Neural cell (in vitro differentiated cells): ENCODE data around the gene SNAP29. TPM values are rescaled to one million over a fixed set of nuclear protein-coding genes. Genes with fewer than 3 reads are reported as not detected.
"Not testable (repeated sequence)": the region's sequence is repeated elsewhere in the genome, so short reads cannot be mapped to it uniquely, and the experiment has no call there.

Experiments
- H2AFZ ChIP-seq: fragments of 200-600, 300-800 bp; sonication (generic), shearing (Covaris generic); 2 replicates; pipeline ENCODE4 v1.6.0; 2014; ENCODE audit warnings: low read depth, mild to moderate bottlenecking, antibody characterized with exemption, low read length, moderate library complexity
- H3F3A ChIP-seq: fragments of 200-600 bp; shearing (Covaris generic); 2 replicates; pipeline ENCODE4 v1.6.1; 2016; ENCODE audit warnings: mild to moderate bottlenecking, moderate library complexity, mixed read lengths, antibody characterized with exemption, low read length; ENCODE audit not compliant: insufficient read depth, poor library complexity, severe bottlenecking
- H3K27ac ChIP-seq: fragments of 200-600, 300-800 bp; sonication (generic), shearing (Covaris generic); 2 replicates; pipeline ENCODE4 v1.5.1; 2014; ENCODE audit warnings: mild to moderate bottlenecking, low read length, moderate library complexity
- H3K27me3 ChIP-seq: fragments of 300-800, 200-600 bp; sonication (generic), shearing (Covaris generic); 2 replicates; pipeline ENCODE4 v1.6.0; 2014; ENCODE audit warnings: mild to moderate bottlenecking, low read depth, low read length, moderate library complexity; ENCODE audit not compliant: insufficient read depth
- H3K36me3 ChIP-seq: fragments of 300-800, 200-600 bp; sonication (generic), shearing (Covaris generic); 2 replicates; pipeline ENCODE4 v1.5.1; 2014; ENCODE audit warnings: mild to moderate bottlenecking, antibody characterized with exemption, low read length, moderate library complexity; ENCODE audit not compliant: insufficient read depth
- H3K4me2 ChIP-seq: fragments of 300-800, 200-600 bp; sonication (generic), shearing (Covaris generic); 2 replicates; pipeline ENCODE4 v1.6.0; 2014; ENCODE audit warnings: mild to moderate bottlenecking, low read length
- H3K4me3 ChIP-seq: fragments of 300-800, 200-600 bp; sonication (generic), shearing (Covaris generic); 2 replicates; pipeline ENCODE4 v1.5.1; 2014; ENCODE audit warnings: mild to moderate bottlenecking, low read length, moderate library complexity
- H3K79me2 ChIP-seq: fragments of 200-600 bp; shearing (Covaris generic); replicated peaks from 2 replicates; pipeline ENCODE4 v1.6.0; 2014; ENCODE audit warnings: mild to moderate bottlenecking, low read length, moderate library complexity; ENCODE audit not compliant: insufficient read depth
- H3K9ac ChIP-seq: fragments of 300-800, 200-600 bp; sonication (generic), shearing (Covaris generic); 2 replicates; pipeline ENCODE4 v1.6.1; 2016; ENCODE audit warnings: mild to moderate bottlenecking, low read length, mixed read lengths
- H3K9me2 ChIP-seq: fragments of 200-600 bp; shearing (Covaris generic); 2 replicates; pipeline ENCODE4 v1.6.1; 2016; ENCODE audit warnings: mild to moderate bottlenecking, low read length, mixed read lengths; ENCODE audit not compliant: insufficient read depth
- H3K9me3 ChIP-seq: fragments of 200-600, 300-800 bp; sonication (generic), shearing (Covaris generic); 2 replicates; pipeline ENCODE4 v1.6.1; 2016; ENCODE audit warnings: mild to moderate bottlenecking, mixed run types, low read length, moderate library complexity, mixed read lengths
- H4K20me1 ChIP-seq: fragments of 200-600 bp; shearing (Covaris generic); 2 replicates; pipeline ENCODE4 v1.6.1; 2016; ENCODE audit warnings: mild to moderate bottlenecking, mixed run types; ENCODE audit not compliant: insufficient read depth
- CTCF ChIP-seq: fragments of 450-650 bp; IDR thresholded peaks from 2 replicates; pipeline ENCODE4 v1.5.1; 2014; ENCODE audit warnings: antibody characterized with exemption, mild to moderate bottlenecking, moderate library complexity; ENCODE audit not compliant: poor library complexity, severe bottlenecking
- EP300 ChIP-seq: fragments of 450-650 bp; conservative IDR thresholded peaks from 2 replicates; pipeline ENCODE4 v1.6.1; 2014; ENCODE audit warnings: antibody characterized with exemption, mild to moderate bottlenecking, moderate library complexity; ENCODE audit not compliant: poor library complexity, severe bottlenecking
- EZH2 ChIP-seq: fragments of 200-600, 300-800 bp; shearing (Covaris generic), sonication (generic); IDR thresholded peaks from 2 replicates; pipeline ENCODE4 v1.6.1; 2014; ENCODE audit warnings: antibody characterized with exemption, low read length, borderline replicate concordance, mild to moderate bottlenecking; ENCODE audit not compliant: insufficient read depth, poor library complexity, severe bottlenecking
- MXI1 ChIP-seq: fragments of 450-650 bp; conservative IDR thresholded peaks from 2 replicates; pipeline ENCODE4 v1.6.1; 2014; ENCODE audit warnings: antibody characterized with exemption, mild to moderate bottlenecking; ENCODE audit not compliant: poor library complexity, severe bottlenecking
- POLR2AphosphoS5 ChIP-seq: IDR thresholded peaks from 2 replicates; pipeline ENCODE4 v1.6.1; 2012
- RAD21 ChIP-seq: fragments of 450-650 bp; conservative IDR thresholded peaks from 2 replicates; pipeline ENCODE4 v1.6.1; 2014; ENCODE audit warnings: antibody characterized with exemption, mild to moderate bottlenecking, moderate library complexity
- REST ChIP-seq: IDR thresholded peaks from 2 replicates; pipeline ENCODE4 v1.6.1; 2012; ENCODE audit warnings: borderline replicate concordance
- SMC3 ChIP-seq: fragments of 450-650 bp; conservative IDR thresholded peaks from 2 replicates; pipeline ENCODE4 v1.6.1; 2014; ENCODE audit warnings: antibody characterized with exemption, mild to moderate bottlenecking, moderate library complexity; ENCODE audit not compliant: poor library complexity
- TAF1 ChIP-seq: IDR thresholded peaks from 2 replicates; pipeline ENCODE4 v1.6.1; 2012; ENCODE audit warnings: low read depth
- polyA plus RNA-seq: library from polyadenylated mRNA; depleted of rRNA; stranded (reverse); fragments of >200 nt; gene quantifications from 2 replicates; pipeline ENCODE4 v1.2.3, GENCODE V29; 2014

SNAP29 gene
- polyA plus RNA-seq, 1 donor from 2014 or later = 7.0 TPM

- no peak overlapping the region for H3K4me3 ChIP-seq
- no peak for TF ChIP-seq MXI1
- TF ChIP-seq POLR2AphosphoS5 = no peak
- no peak for TF ChIP-seq EP300
- no peak for TF ChIP-seq EZH2
- no peak for TF ChIP-seq TAF1
- no peak for TF ChIP-seq SMC3
- TF ChIP-seq CTCF = no peak
- TF ChIP-seq RAD21 = no peak
- no peak for TF ChIP-seq REST
- no peaks in the 10 kb centered on the region for H3K79me2 ChIP-seq
- no peak overlapping the region for H3K4me2 ChIP-seq
- H3K9me3 ChIP-seq = no peaks in the 10 kb centered on the region
- H3F3A ChIP-seq = no peaks in the 10 kb centered on the region
- H3K27ac ChIP-seq = no peak overlapping the region
- no peak overlapping the region for H2AFZ ChIP-seq
- H3K27me3 ChIP-seq = no peaks in the 10 kb centered on the region
- no peaks in the 10 kb centered on the region for H4K20me1 ChIP-seq
- H3K36me3 ChIP-seq = no peaks in the 10 kb centered on the region
- H3K9ac ChIP-seq = no peak overlapping the region
- no peaks in the 10 kb centered on the region for H3K9me2 ChIP-seq
These were observed 35.5 kb upstream of the SNAP29 start for GRCh38 chr22:20823264-20823663.

- not testable (repeated sequence) for H3K9ac ChIP-seq, H3K9me3 ChIP-seq, H3K36me3 ChIP-seq, H3K79me2 ChIP-seq, H3K27me3 ChIP-seq, H2AFZ ChIP-seq, H3K27ac ChIP-seq, H3K4me3 ChIP-seq, H4K20me1 ChIP-seq, H3F3A ChIP-seq, H3K9me2 ChIP-seq, H3K4me2 ChIP-seq
These were observed 33.6 kb upstream of the SNAP29 start for GRCh38 chr22:20825216-20825615.

- H3K79me2 ChIP-seq = no peaks in the 10 kb centered on the region
- TF ChIP-seq SMC3 (no peak), POLR2AphosphoS5 (no peak), CTCF (no peak), MXI1 (no peak), EZH2 (no peak), RAD21 (no peak), REST (no peak), TAF1 (no peak), EP300 (no peak)
- H3K9me3 ChIP-seq = no peaks in the 10 kb centered on the region
- no peak overlapping the region for H2AFZ ChIP-seq
- H3K9ac ChIP-seq = no peak overlapping the region
- no peak overlapping the region for H3K4me2 ChIP-seq
- no peaks in the 10 kb centered on the region for H3F3A ChIP-seq
- H3K27me3 ChIP-seq = no peaks in the 10 kb centered on the region
- no peaks in the 10 kb centered on the region for H3K36me3 ChIP-seq
- no peak overlapping the region for H3K4me3 ChIP-seq
- no peak overlapping the region for H3K27ac ChIP-seq
- H3K9me2 ChIP-seq = no peaks in the 10 kb centered on the region
- H4K20me1 ChIP-seq = no peaks in the 10 kb centered on the region
These were observed 33.2 kb upstream of the SNAP29 start for GRCh38 chr22:20825624-20826023.
